ENCODE data around the gene PTCHD4. TPM values are rescaled to one million over a fixed set of nuclear protein-coding genes. Genes with fewer than 3 reads are reported as not detected.

The PTCHD4 gene
- total RNA-seq, 2 donors from 2014 or later = not detected

DNA sequence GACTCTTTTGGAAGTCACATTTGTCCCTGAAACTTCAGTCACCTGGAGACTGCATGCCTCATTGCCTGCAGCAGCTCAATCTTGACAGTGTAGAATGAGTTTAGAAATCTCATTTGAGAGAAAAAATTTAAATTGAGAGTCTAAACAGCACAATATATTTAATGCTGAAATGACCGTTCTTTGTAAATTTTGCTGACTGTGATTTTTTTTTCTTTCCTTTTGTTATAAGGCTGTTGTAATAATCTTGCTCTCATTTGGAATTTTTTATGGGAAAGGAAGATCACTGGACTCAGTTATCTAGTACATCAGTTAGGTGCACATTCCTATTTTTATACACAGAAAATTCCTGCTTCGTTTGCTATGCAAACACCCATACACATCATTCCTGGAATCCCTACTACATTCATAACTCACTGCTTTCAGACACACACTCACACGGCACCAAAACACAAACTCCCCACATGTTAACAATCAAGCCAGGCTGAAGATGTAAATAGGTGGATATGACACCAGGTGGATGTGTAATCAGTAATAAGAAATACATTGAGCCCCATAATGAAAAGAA is 43.8 kb downstream of the PTCHD4 start:
- no peaks in the 10 kb centered on the region for H3K9me3 ChIP-seq (ENCODE audit: control insufficient read depth, low read length, poor library complexity, severe bottlenecking)
- Mint-ChIP-seq H3K27ac (no peak overlapping the region), H3K27me3 (peaks cover 33% of the 10 kb centered on the region), H3K36me3 (ENCODE audit: low read depth) (peaks cover 2% of the 10 kb centered on the region), H3K4me3 (no peak overlapping the region), H3K4me1 (peaks cover 3% of the 10 kb centered on the region)
- ATAC-seq (no peak), DNase-seq (no peak)

DNA sequence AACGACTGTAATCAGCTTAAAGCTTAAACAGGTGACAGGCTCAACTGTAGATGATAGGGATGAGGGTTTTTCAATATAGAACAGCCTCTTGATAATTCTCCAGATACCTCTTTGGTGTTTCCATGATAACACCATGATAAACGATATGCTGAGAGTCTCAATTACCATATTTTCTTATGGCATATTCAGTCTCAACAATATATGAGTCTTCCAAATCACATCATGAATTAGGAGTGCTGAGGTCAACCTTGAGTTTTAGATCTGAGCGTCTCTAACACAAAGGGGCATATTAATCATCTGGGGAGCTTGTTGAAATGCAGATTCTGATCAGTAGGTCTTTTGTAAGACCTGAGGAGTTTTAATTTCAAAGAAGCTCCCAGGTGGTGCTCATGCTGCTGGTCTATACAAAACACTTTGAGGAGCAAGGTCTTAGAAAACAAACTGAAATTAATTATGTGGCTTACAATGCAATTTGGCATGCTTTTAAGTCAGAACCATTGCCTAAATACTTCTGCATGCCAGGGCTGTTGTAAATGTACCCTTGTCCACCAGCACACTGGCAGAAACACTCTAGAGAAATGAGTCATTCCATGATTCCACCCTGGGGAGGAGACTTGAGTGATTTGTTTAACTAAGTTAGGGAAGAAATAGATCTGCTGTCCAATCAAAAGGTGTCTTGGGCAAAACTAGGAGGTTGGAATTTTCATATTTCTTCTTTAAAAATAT is 49.6 kb downstream of the PTCHD4 start:
- no peaks in the 10 kb centered on the region for H3K9me3 ChIP-seq (ENCODE audit: control insufficient read depth, low read length, poor library complexity, severe bottlenecking)
- DNase-seq (no peak), ATAC-seq (no peak)
- H3K36me3 Mint-ChIP-seq (ENCODE audit: low read depth) = no peaks in the 10 kb centered on the region
- no peaks in the 10 kb centered on the region for H3K4me1 Mint-ChIP-seq
- no peak overlapping the region for H3K27ac Mint-ChIP-seq
- no peak overlapping the region for H3K4me3 Mint-ChIP-seq
- H3K27me3 Mint-ChIP-seq = peaks cover 5% of the 10 kb centered on the region
